GM13977 (cell line): ENCODE measurements around the gene TRIM8.

Source experiments
- DNase-seq: peaks from one replicate; pipeline ENCODE4 v3.0.0; 2012; ENCODE audit warnings: low spot score
- CTCF ChIP-seq: IDR thresholded peaks from 2 replicates; pipeline ENCODE4 v1.5.1; 2012; ENCODE audit warnings: mild to moderate bottlenecking, control low read depth; ENCODE audit not compliant: insufficient read depth; ENCODE audit errors: extremely low read depth, missing control alignments
- in situ Hi-C: fragments of 300-500 bp; cut with MboI; formaldehyde crosslinking; loops from one replicate; pipeline ENCODE4 v1.12.0; 2022; ENCODE audit warnings: low sequenced_read_pairs, low pct_unique_long_range_greater_than_20kb, mixed read lengths, inconsistent platforms; ENCODE audit not compliant: unreplicated experiment

TRIM8 gene

GRCh38 chr10:102629661-102630614 lies 14.3 kb upstream of the TRIM8 start:
- TF ChIP-seq CTCF, result no peak
- DNase-seq, result no peak
- in situ Hi-C loops, result no loop called here

- no peak for DNase-seq
- in situ Hi-C loops, result no loop called here
- no peak for TF ChIP-seq CTCF
These were observed 13.6 kb upstream of the TRIM8 start for GRCh38 chr10:102630663-102631062.

GRCh38 chr10:102631525-102632393 lies 12.5 kb upstream of the TRIM8 start:
- no peak for DNase-seq
- TF ChIP-seq CTCF, result no peak
- in situ Hi-C loops, result no loop called here

- no peak for DNase-seq
- in situ Hi-C loops, result no loop called here
- TF ChIP-seq CTCF, result no peak
These were observed 11.7 kb upstream of the TRIM8 start for GRCh38 chr10:102632394-102633111.

GRCh38 chr10:102633287-102633686 lies 11.0 kb upstream of the TRIM8 start:
- TF ChIP-seq CTCF, result no peak
- in situ Hi-C loops, result no loop called here
- DNase-seq, result no peak

GRCh38 chr10:102633848-102634247 lies 10.4 kb upstream of the TRIM8 start:
- in situ Hi-C loops, result no loop called here
- no peak for DNase-seq
- TF ChIP-seq CTCF, result no peak
